Measurements from ENCODE around the gene PPFIBP1. TPM values are rescaled to one million over a fixed set of nuclear protein-coding genes. Genes with fewer than 3 reads are reported as not detected.
"Not testable (repeated sequence)": the region's sequence is repeated elsewhere in the genome, so short reads cannot be mapped to it uniquely, and the experiment has no call there.

PPFIBP1 gene
- total RNA-seq, 1 experiment from 2014 or later = 43.4 TPM

- in situ Hi-C loops (cut with HindIII; ENCODE audit: low sequenced_read_pairs) = no loop called here
- DNase-seq (ENCODE audit: low spot score) = peak; percentile 86
These were observed 186.7 kb downstream of the PPFIBP1 start, which contains the start of gene MRPS35 for GRCh38 chr12:27710592-27711316. MRPS35 (plus strand) TSS chr12:27710832; CDS start chr12:27710844, 12 bp downstream.

- no peak for DNase-seq (ENCODE audit: low spot score)
- in situ Hi-C loops (cut with HindIII; ENCODE audit: low sequenced_read_pairs) = no loop called here
These were observed 187.3 kb downstream of the PPFIBP1 start for GRCh38 chr12:27711317-27711682.

GRCh38 chr12:27711967-27712366 lies 188.0 kb downstream of the PPFIBP1 start:
- in situ Hi-C loops (cut with HindIII; ENCODE audit: low sequenced_read_pairs) = no loop called here
- DNase-seq (ENCODE audit: low spot score) = no peak

GRCh38 chr12:27723212-27723611 lies 199.2 kb downstream of the PPFIBP1 start:
- in situ Hi-C loops (cut with HindIII; ENCODE audit: low sequenced_read_pairs) = no loop called here
- no peak for DNase-seq (ENCODE audit: low spot score)

- DNase-seq (ENCODE audit: low spot score) = no peak
- in situ Hi-C loops (cut with HindIII; ENCODE audit: low sequenced_read_pairs) = no loop called here
These were observed 206.1 kb downstream of the PPFIBP1 start for GRCh38 chr12:27730097-27730588.

- in situ Hi-C loops (cut with HindIII; ENCODE audit: low sequenced_read_pairs) = no loop called here
- no peak for DNase-seq (ENCODE audit: low spot score)
These were observed 208.3 kb downstream of the PPFIBP1 start for GRCh38 chr12:27732281-27732680.

GRCh38 chr12:27733052-27733656 lies 209.1 kb downstream of the PPFIBP1 start:
- DNase-seq (ENCODE audit: low spot score) = peak; percentile 34
- in situ Hi-C loops (cut with HindIII; ENCODE audit: low sequenced_read_pairs) = no loop called here

- DNase-seq (ENCODE audit: low spot score) = no peak
- in situ Hi-C loops (cut with HindIII; ENCODE audit: low sequenced_read_pairs) = no loop called here
These were observed 209.8 kb downstream of the PPFIBP1 start for GRCh38 chr12:27733791-27734190.

- in situ Hi-C loops (cut with HindIII; ENCODE audit: low sequenced_read_pairs) = not testable (repeated sequence)
These were observed 210.3 kb downstream of the PPFIBP1 start for GRCh38 chr12:27734321-27734720.

GRCh38 chr12:27743601-27744000 lies 219.6 kb downstream of the PPFIBP1 start:
- in situ Hi-C loops (cut with HindIII; ENCODE audit: low sequenced_read_pairs) = no loop called here
- DNase-seq (ENCODE audit: low spot score) = no peak

More at GRCh38 chr12:27734321-27734720, 210.3 kb downstream of the PPFIBP1 start:
- DNase-seq (ENCODE audit: low spot score) = not testable (repeated sequence)

Other genes starting within 250 kb of the PPFIBP1 start
- 1.9 and 8.4 TPM in 2 replicates for gene BMAL2, start 191.4 kb upstream of the PPFIBP1 start, total RNA-seq (2014; rRNA removed; shearing (Covaris generic))
- not detected in 2 replicates for gene SMCO2, start 77.5 kb upstream of the PPFIBP1 start, total RNA-seq (2014; rRNA removed; shearing (Covaris generic))
- gene REP15, start 172.2 kb downstream of the PPFIBP1 start, total RNA-seq (2014; rRNA removed; shearing (Covaris generic)) = 0.54 TPM in 1 of 2 replicates, not detected in the other
- 61.4 and 72.5 TPM in 2 replicates for gene MRPS35, start 186.6 kb downstream of the PPFIBP1 start, total RNA-seq (2014; rRNA removed; shearing (Covaris generic))